Mucosa of stomach (tissue), 1 donor: Measurements from ENCODE around the gene TOMM70.
"Not testable (repeated sequence)": the region's sequence is repeated elsewhere in the genome, so short reads cannot be mapped to it uniquely, and the experiment has no call there.

Experiments used
- H3K27me3 ChIP-seq: one replicate; pipeline ENCODE4 v1.7.0; 2013; ENCODE audit warnings: mild to moderate bottlenecking, low read length; ENCODE audit not compliant: control insufficient read depth, insufficient read depth
- H3K36me3 ChIP-seq: one replicate; pipeline ENCODE4 v1.7.0; 2013; ENCODE audit warnings: low read length; ENCODE audit not compliant: control insufficient read depth, insufficient read depth
- H3K4me1 ChIP-seq: one replicate; pipeline ENCODE4 v1.7.0; 2013; ENCODE audit warnings: mild to moderate bottlenecking, low read length; ENCODE audit not compliant: control insufficient read depth, insufficient read depth
- H3K4me3 ChIP-seq: one replicate; pipeline ENCODE4 v1.7.0; 2013; ENCODE audit warnings: low read length
- H3K9ac ChIP-seq: one replicate; pipeline ENCODE4 v1.7.0; 2013; ENCODE audit warnings: mild to moderate bottlenecking, low read length, moderate library complexity
- H3K9me3 ChIP-seq: one replicate; pipeline ENCODE4 v1.7.0; 2013; ENCODE audit warnings: mild to moderate bottlenecking, low read length, moderate library complexity; ENCODE audit not compliant: control insufficient read depth
- donor health status: Pancreatic carcinoma.

The TOMM70 gene

DNA sequence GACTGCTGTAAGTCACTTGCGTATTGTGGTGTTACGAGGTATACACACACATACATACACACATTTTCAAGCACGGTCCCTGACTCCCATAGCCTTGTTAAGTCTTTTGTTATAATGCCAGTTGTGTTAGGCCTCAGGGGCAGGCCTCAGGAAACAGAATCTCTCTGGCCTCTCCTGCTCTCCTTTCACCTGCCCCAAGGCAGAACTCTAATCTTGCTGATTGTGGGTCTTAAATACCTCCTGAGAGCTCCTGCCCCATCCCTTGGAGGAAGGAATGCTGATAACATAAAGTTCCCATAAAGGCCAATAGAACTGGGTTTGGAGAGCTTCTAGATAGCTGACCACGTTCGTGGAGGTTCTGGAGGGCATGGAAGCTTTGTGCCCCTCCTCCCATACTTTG lies 70.2 kb downstream of the TOMM70 start:
- H3K4me1 ChIP-seq = peaks cover 4% of the 10 kb centered on the region
- H3K9me3 ChIP-seq = no peaks in the 10 kb centered on the region
- no peak overlapping the region for H3K4me3 ChIP-seq
- no peak overlapping the region for H3K9ac ChIP-seq
- H3K27me3 ChIP-seq = no peaks in the 10 kb centered on the region
- H3K36me3 ChIP-seq = no peaks in the 10 kb centered on the region

DNA sequence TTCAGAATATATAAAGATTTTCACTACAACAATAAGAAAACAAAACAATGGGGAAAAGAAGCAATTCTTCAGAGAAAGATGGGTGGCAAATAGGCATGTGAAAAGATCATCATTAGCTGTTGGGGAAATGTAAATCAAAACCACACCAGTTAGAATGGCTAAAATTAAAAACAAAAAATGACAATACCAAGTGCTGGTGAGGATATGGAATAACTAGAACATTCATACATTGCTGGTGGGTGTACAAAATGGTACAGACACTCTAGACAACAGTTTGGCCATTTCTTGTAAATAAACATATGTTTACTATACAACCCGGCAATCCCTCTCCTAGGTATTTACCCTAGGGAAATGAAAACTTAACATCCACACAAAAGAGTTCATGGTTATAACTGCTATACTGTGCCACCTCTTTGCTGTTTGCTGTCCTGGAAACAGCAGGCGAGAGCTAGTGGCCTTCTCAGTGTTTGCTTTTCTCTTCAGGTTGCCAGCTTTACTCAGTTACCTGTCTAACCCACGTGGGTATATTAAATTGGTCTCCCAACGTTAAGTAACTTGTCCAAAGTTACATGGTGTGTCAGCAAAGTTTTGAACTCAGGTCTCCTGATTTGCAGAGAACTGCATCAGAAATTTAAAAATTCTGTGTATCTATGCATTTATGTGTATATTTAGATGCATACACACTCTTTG lies 70.9 kb downstream of the TOMM70 start:
- no peaks in the 10 kb centered on the region for H3K4me1 ChIP-seq

GRCh38 chr3:100327377-100327776 lies 73.5 kb downstream of the TOMM70 start:
- H3K4me3 ChIP-seq, H3K27me3 ChIP-seq, H3K4me1 ChIP-seq, H3K36me3 ChIP-seq, H3K9me3 ChIP-seq, H3K9ac ChIP-seq: not testable (repeated sequence)

More for the DNA sequence above, 70.9 kb downstream of the TOMM70 start:
- Histone ChIP-seq H3K9ac (no peak overlapping the region), H3K4me3 (no peak overlapping the region), H3K36me3 (no peaks in the 10 kb centered on the region), H3K27me3 (no peaks in the 10 kb centered on the region), H3K9me3 (no peaks in the 10 kb centered on the region)

DNA sequence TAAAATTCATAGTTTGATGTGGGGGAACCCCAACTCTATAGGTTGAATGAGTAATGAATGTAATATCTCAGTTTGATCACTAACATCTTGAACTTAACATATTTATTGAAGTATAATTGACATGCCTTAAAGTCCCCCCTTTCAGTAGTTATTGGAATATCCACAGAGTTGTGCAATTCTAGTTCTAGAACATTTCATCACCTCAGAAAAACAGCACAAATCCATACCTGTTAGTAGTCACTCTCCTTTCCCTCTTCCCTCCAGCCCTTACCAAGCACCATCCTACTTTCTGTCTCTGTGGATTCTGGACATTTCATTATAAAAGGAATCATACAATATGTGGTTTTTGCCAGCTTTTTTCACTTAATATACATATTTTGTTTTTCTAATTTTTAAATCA lies 75.1 kb downstream of the TOMM70 start:
- Histone ChIP-seq H3K9me3 (no peaks in the 10 kb centered on the region), H3K9ac (no peak overlapping the region), H3K27me3 (no peaks in the 10 kb centered on the region), H3K4me1 (no peaks in the 10 kb centered on the region), H3K36me3 (no peaks in the 10 kb centered on the region), H3K4me3 (no peak overlapping the region)

GRCh38 chr3:100324044-100324443 lies 76.8 kb downstream of the TOMM70 start:
- Histone ChIP-seq H3K27me3 (no peaks in the 10 kb centered on the region), H3K36me3 (peaks cover 5% of the 10 kb centered on the region), H3K9ac (no peak overlapping the region), H3K9me3 (no peaks in the 10 kb centered on the region), H3K4me3 (no peak overlapping the region), H3K4me1 (no peaks in the 10 kb centered on the region)

GRCh38 chr3:100319951-100320350 lies 80.9 kb downstream of the TOMM70 start:
- Histone ChIP-seq H3K27me3 (no peaks in the 10 kb centered on the region), H3K36me3 (peaks cover 5% of the 10 kb centered on the region), H3K4me1 (peaks cover 6% of the 10 kb centered on the region), H3K9ac (no peak overlapping the region), H3K4me3 (no peak overlapping the region), H3K9me3 (no peaks in the 10 kb centered on the region)

- peaks cover 6% of the 10 kb centered on the region for H3K4me1 ChIP-seq
- H3K27me3 ChIP-seq = no peaks in the 10 kb centered on the region
- no peak overlapping the region for H3K9ac ChIP-seq
- no peak overlapping the region for H3K4me3 ChIP-seq
- H3K36me3 ChIP-seq = peaks cover 5% of the 10 kb centered on the region
- H3K9me3 ChIP-seq = no peaks in the 10 kb centered on the region
These were observed 83.0 kb downstream of the TOMM70 start for GRCh38 chr3:100317912-100318311.

- Histone ChIP-seq H3K4me1 (peaks cover 6% of the 10 kb centered on the region), H3K4me3 (no peak overlapping the region), H3K9ac (no peak overlapping the region), H3K36me3 (peaks cover 5% of the 10 kb centered on the region), H3K27me3 (no peaks in the 10 kb centered on the region), H3K9me3 (no peaks in the 10 kb centered on the region)
These were observed 84.2 kb downstream of the TOMM70 start for GRCh38 chr3:100316641-100317069.
